ENCODE measurements around the gene TNIP3. TPM values are rescaled to one million over a fixed set of nuclear protein-coding genes. Genes with fewer than 3 reads are reported as not detected.
"Not testable (repeated sequence)": the region's sequence is repeated elsewhere in the genome, so short reads cannot be mapped to it uniquely, and the experiment has no call there.

The TNIP3 gene
- polyA plus RNA-seq, 1 donor (not counting 4 experiments of a cell fraction or from before 2014, with no cell fraction given), result 0.04 TPM

- no peak overlapping the region for H3K9ac ChIP-seq (ENCODE audit: control insufficient read depth, extremely low read depth, insufficient read depth, low read length)
- TF ChIP-seq EZH2 (IDR thresholded peaks at IDR 0.05; ENCODE audit: low read length) (no peak), CTCF (optimal IDR thresholded peaks at IDR 0.05 in 1 of 3, IDR thresholded peaks at IDR 0.05 in 1 of 3, conservative IDR thresholded peaks at IDR 0.05 in 1 of 3; ENCODE audit: extremely low read depth in 1 of 3, insufficient read depth in 2 of 3, low read length in 3 of 3) (no peak)
- H3K36me3 ChIP-seq (ENCODE audit: control insufficient read depth in 2 of 2, extremely low read depth in 1 of 2, insufficient read depth in 2 of 2, low read length in 2 of 2), result no peaks in the 10 kb centered on the region
- no peaks in the 10 kb centered on the region for H3K27me3 ChIP-seq (ENCODE audit: control insufficient read depth, extremely low read depth, insufficient read depth, low read length)
- no peaks in the 10 kb centered on the region for H4K20me1 ChIP-seq (ENCODE audit: control insufficient read depth, extremely low read depth, insufficient read depth, low read length)
- H3K27ac ChIP-seq (ENCODE audit: control insufficient read depth, insufficient read depth, low read length), result no peak overlapping the region
- no peak overlapping the region for H3K4me3 ChIP-seq (ENCODE audit: control insufficient read depth in 2 of 3, extremely low read depth in 1 of 3, insufficient read depth in 2 of 3, low read depth in 1 of 3, low read length in 3 of 3)
- DNase-seq (ENCODE audit: low read depth, low spot score) (no peak), FAIRE-seq (no peak)
- H3K4me1 ChIP-seq (ENCODE audit: control insufficient read depth, extremely low read depth, insufficient read depth, low read length), result no peaks in the 10 kb centered on the region
- dilution Hi-C loops (cut with MboI; ENCODE audit: extremely low pct_ligation_motif_present, low sequenced_read_pairs), result no loop called here
- H3K79me2 ChIP-seq (ENCODE audit: control insufficient read depth, insufficient read depth, low read length), result no peaks in the 10 kb centered on the region
- no peaks in the 10 kb centered on the region for H3K9me1 ChIP-seq (ENCODE audit: control insufficient read depth, extremely low read depth, insufficient read depth, low read length)
- no peak overlapping the region for H3K4me2 ChIP-seq (ENCODE audit: control insufficient read depth, extremely low read depth, insufficient read depth, low read depth, low read length)
- no peak overlapping the region for H2AFZ ChIP-seq (ENCODE audit: control insufficient read depth, low read length)
- H3K9me3 ChIP-seq (ENCODE audit: control insufficient read depth, low read depth, low read length), result no peaks in the 10 kb centered on the region
These were observed 13.4 kb upstream of the TNIP3 start for GRCh38 chr4:121177246-121178137.

DNA sequence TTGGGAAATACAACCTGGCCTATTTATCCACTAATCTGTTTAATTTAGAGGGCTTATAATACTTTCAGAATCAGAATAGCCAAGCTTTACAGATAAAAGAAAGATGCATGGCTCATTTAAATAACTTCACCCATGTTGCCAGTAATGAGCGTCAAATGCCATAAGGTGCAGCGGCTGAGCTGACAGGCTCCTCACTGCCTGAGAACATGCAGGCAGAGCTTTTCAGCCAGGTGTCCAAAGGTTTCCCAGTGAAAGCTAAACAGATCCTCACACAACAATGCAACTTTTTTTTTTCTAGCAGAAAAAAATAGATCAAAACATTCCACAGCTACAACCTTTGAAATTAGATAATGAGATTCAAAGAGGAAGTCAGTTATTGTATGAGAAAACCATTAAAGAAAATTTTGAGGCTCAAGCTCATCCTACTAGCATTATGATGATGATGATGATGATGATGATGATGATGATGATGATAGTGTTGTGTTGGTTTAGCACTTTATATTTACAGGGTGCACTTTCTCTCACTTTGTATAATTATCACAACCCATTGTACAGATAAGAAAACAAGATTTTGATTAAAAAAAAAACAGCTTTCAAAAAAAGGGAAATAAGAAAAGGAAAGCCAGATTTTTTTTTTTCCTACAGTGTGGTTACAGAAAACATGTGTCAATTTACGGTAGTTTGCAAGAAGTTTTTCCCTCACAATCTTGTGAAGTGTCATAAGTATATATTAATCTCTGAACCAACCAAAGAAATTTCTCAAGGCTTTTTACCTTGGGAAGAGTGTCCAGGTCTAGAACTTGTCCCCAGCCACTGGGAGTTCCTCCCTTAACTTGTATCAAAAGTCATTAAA lies 12.2 kb upstream of the TNIP3 start:
- no peak overlapping the region for H3K9ac ChIP-seq (ENCODE audit: control insufficient read depth, extremely low read depth, insufficient read depth, low read length)
- H3K9me1 ChIP-seq (ENCODE audit: control insufficient read depth, extremely low read depth, insufficient read depth, low read length), result no peaks in the 10 kb centered on the region
- no peaks in the 10 kb centered on the region for H3K27me3 ChIP-seq (ENCODE audit: control insufficient read depth, extremely low read depth, insufficient read depth, low read length)
- H3K4me3 ChIP-seq (ENCODE audit: control insufficient read depth in 2 of 3, extremely low read depth in 1 of 3, insufficient read depth in 2 of 3, low read depth in 1 of 3, low read length in 3 of 3), result no peak overlapping the region
- DNase-seq (ENCODE audit: low read depth, low spot score), result no peak
- H2AFZ ChIP-seq (ENCODE audit: control insufficient read depth, low read length), result no peak overlapping the region
- no peaks in the 10 kb centered on the region for H3K36me3 ChIP-seq (ENCODE audit: control insufficient read depth in 2 of 2, extremely low read depth in 1 of 2, insufficient read depth in 2 of 2, low read length in 2 of 2)
- H3K9me3 ChIP-seq (ENCODE audit: control insufficient read depth, low read depth, low read length), result no peaks in the 10 kb centered on the region
- dilution Hi-C loops (cut with MboI; ENCODE audit: extremely low pct_ligation_motif_present, low sequenced_read_pairs), result no loop called here
- TF ChIP-seq EZH2 (IDR thresholded peaks at IDR 0.05; ENCODE audit: low read length) (no peak), CTCF (optimal IDR thresholded peaks at IDR 0.05 in 1 of 3, IDR thresholded peaks at IDR 0.05 in 1 of 3, conservative IDR thresholded peaks at IDR 0.05 in 1 of 3; ENCODE audit: extremely low read depth in 1 of 3, insufficient read depth in 2 of 3, low read length in 3 of 3) (no peak)
- H4K20me1 ChIP-seq (ENCODE audit: control insufficient read depth, extremely low read depth, insufficient read depth, low read length), result no peaks in the 10 kb centered on the region
- no peaks in the 10 kb centered on the region for H3K4me1 ChIP-seq (ENCODE audit: control insufficient read depth, extremely low read depth, insufficient read depth, low read length)
- H3K27ac ChIP-seq (ENCODE audit: control insufficient read depth, insufficient read depth, low read length), result no peak overlapping the region
- no peak for FAIRE-seq
- no peak overlapping the region for H3K4me2 ChIP-seq (ENCODE audit: control insufficient read depth, extremely low read depth, insufficient read depth, low read depth, low read length)
- no peaks in the 10 kb centered on the region for H3K79me2 ChIP-seq (ENCODE audit: control insufficient read depth, insufficient read depth, low read length)

DNA sequence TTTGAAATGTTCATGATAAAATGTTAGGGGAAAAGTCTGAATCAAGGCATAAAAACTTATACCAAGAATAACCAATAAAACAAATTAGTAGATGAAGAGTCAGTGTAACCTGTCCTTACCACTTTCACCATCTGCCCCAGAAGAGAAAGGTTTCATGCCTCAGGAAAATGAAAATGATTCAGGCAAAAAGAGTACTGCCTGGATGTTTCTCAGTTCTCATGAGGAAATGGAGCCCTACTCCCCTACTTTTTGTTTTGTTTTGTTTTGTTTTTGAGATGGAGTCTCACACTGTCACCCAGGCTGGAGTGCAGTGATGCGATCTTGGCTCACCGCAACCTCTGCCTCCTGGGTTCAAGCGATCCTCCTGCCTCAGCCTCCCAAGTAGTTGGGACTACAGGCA lies 7.4 kb upstream of the TNIP3 start:
- H3K9me3 ChIP-seq (ENCODE audit: control insufficient read depth, low read depth, low read length); FAIRE-seq; dilution Hi-C loops (cut with MboI; ENCODE audit: extremely low pct_ligation_motif_present, low sequenced_read_pairs); H3K27ac ChIP-seq (ENCODE audit: control insufficient read depth, insufficient read depth, low read length); H3K36me3 ChIP-seq (ENCODE audit: control insufficient read depth in 2 of 2, extremely low read depth in 1 of 2, insufficient read depth in 2 of 2, low read length in 2 of 2); H3K9ac ChIP-seq (ENCODE audit: control insufficient read depth, extremely low read depth, insufficient read depth, low read length); H3K4me1 ChIP-seq (ENCODE audit: control insufficient read depth, extremely low read depth, insufficient read depth, low read length); DNase-seq (ENCODE audit: low read depth, low spot score); H3K4me2 ChIP-seq (ENCODE audit: control insufficient read depth, extremely low read depth, insufficient read depth, low read depth, low read length); H3K27me3 ChIP-seq (ENCODE audit: control insufficient read depth, extremely low read depth, insufficient read depth, low read length); H4K20me1 ChIP-seq (ENCODE audit: control insufficient read depth, extremely low read depth, insufficient read depth, low read length); H2AFZ ChIP-seq (ENCODE audit: control insufficient read depth, low read length); H3K79me2 ChIP-seq (ENCODE audit: control insufficient read depth, insufficient read depth, low read length); H3K9me1 ChIP-seq (ENCODE audit: control insufficient read depth, extremely low read depth, insufficient read depth, low read length); H3K4me3 ChIP-seq (ENCODE audit: control insufficient read depth in 2 of 3, extremely low read depth in 1 of 3, insufficient read depth in 2 of 3, low read depth in 1 of 3, low read length in 3 of 3): not testable (repeated sequence)

Measured in keratinocyte (primary cell).